HG02938 (cell line): ENCODE results near the gene FCHO2.

Experiments used
- ATAC-seq: cut with Tn5 transposase; IDR thresholded peaks from one replicate; pipeline ENCODE4 v1.9.1; 2021; ENCODE audit warnings: mild to moderate bottlenecking, moderate library complexity; ENCODE audit not compliant: unreplicated experiment

FCHO2 gene

GRCh38 chr5:73030531-73030930, 74.7 kb downstream of the FCHO2 start:
- no peak for ATAC-seq

- ATAC-seq = no peak
Observed at GRCh38 chr5:73030995-73031394, 75.2 kb downstream of the FCHO2 start.

GRCh38 chr5:73031839-73032238, 76.0 kb downstream of the FCHO2 start:
- no peak for ATAC-seq

- no peak for ATAC-seq
Observed at GRCh38 chr5:73032635-73033034, 76.8 kb downstream of the FCHO2 start.

- no peak for ATAC-seq
Observed at GRCh38 chr5:73037545-73037944, 81.7 kb downstream of the FCHO2 start.

- ATAC-seq = no peak
Observed at GRCh38 chr5:73039082-73039481, 83.2 kb downstream of the FCHO2 start.

GRCh38 chr5:73042993-73043392, 87.2 kb downstream of the FCHO2 start:
- no peak for ATAC-seq

- no peak for ATAC-seq
Observed at GRCh38 chr5:73044546-73044945, 88.7 kb downstream of the FCHO2 start.

GRCh38 chr5:73045623-73046022, 89.8 kb downstream of the FCHO2 start:
- no peak for ATAC-seq

GRCh38 chr5:73061593-73061992, 105.8 kb downstream of the FCHO2 start:
- no peak for ATAC-seq

- no peak for ATAC-seq
Observed at GRCh38 chr5:73066466-73066865, 110.6 kb downstream of the FCHO2 start.

GRCh38 chr5:73067213-73067612, 111.4 kb downstream of the FCHO2 start:
- no peak for ATAC-seq

- no peak for ATAC-seq
Observed at GRCh38 chr5:73081093-73081492, 125.3 kb downstream of the FCHO2 start.

GRCh38 chr5:73088026-73088425, 132.2 kb downstream of the FCHO2 start:
- no peak for ATAC-seq

GRCh38 chr5:73093943-73094342, 138.1 kb downstream of the FCHO2 start:
- no peak for ATAC-seq

- ATAC-seq = no peak
Observed at GRCh38 chr5:73094415-73094814, 138.6 kb downstream of the FCHO2 start.

- ATAC-seq = no peak
Observed at GRCh38 chr5:73095564-73096238, 139.9 kb downstream of the FCHO2 start.

- no peak for ATAC-seq
Observed at GRCh38 chr5:73096239-73096575, 140.4 kb downstream of the FCHO2 start.

GRCh38 chr5:73097740-73098139, 141.9 kb downstream of the FCHO2 start:
- ATAC-seq = no peak

- ATAC-seq = no peak
Observed at GRCh38 chr5:73100109-73100508, 144.3 kb downstream of the FCHO2 start.

GRCh38 chr5:73103870-73104299, 148.0 kb downstream of the FCHO2 start:
- ATAC-seq = no peak

GRCh38 chr5:73104326-73104725, 148.5 kb downstream of the FCHO2 start:
- ATAC-seq = no peak

GRCh38 chr5:73106335-73106734, 150.5 kb downstream of the FCHO2 start:
- ATAC-seq = no peak
